Body of pancreas (tissue), 4 donors: Measurements from ENCODE around the gene HCFC1.

Experiments used
- POLR2A ChIP-seq, 3 donors: fragments of 450-650 bp; IDR thresholded peaks; one replicate each; pipeline ENCODE4 v1.6.1; 2016; ENCODE audit warnings: antibody characterized with exemption in 3 of 3, mild to moderate bottlenecking in 2 of 3
- TF ChIP-seq, protein P1 (sequence below), 7 experiments: fragments of 450-650 bp in 4 of 7; fragments of 200-600 bp in 3 of 7; sonication (generic) in 3 of 7; IDR thresholded peaks; one replicate each; pipeline ENCODE4 v1.5.1; 2016 to 2019; ENCODE audit warnings: antibody characterized with exemption in 7 of 7

DNA sequence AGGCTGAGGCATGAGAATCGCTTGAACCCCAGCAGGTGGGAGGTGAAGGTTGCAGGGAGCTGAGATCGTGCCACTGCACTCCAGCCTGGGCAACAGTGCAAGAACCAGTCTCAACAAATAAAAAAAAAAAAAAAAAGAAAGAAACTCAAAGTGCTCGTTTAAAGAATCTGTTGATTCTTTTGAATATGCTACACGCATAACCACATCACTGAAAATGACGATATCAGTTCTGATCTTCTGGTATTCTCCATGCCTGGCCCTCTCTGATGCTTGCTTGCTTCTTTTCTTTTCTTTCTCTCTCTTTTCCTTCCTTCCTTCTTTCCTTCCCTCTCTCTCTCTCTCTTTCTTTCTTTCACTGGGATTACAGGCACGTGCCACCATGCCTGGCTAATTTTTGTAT, 59.8 kb downstream of the HCFC1 start:
- TF ChIP-seq POLR2A (IDR thresholded peaks at IDR 0.05), result no peak
- TF ChIP-seq, protein P1, sequence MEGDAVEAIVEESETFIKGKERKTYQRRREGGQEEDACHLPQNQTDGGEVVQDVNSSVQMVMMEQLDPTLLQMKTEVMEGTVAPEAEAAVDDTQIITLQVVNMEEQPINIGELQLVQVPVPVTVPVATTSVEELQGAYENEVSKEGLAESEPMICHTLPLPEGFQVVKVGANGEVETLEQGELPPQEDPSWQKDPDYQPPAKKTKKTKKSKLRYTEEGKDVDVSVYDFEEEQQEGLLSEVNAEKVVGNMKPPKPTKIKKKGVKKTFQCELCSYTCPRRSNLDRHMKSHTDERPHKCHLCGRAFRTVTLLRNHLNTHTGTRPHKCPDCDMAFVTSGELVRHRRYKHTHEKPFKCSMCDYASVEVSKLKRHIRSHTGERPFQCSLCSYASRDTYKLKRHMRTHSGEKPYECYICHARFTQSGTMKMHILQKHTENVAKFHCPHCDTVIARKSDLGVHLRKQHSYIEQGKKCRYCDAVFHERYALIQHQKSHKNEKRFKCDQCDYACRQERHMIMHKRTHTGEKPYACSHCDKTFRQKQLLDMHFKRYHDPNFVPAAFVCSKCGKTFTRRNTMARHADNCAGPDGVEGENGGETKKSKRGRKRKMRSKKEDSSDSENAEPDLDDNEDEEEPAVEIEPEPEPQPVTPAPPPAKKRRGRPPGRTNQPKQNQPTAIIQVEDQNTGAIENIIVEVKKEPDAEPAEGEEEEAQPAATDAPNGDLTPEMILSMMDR (IDR thresholded peaks at IDR 0.05), result no peak
